Ascending aorta (tissue), 2 donors: ENCODE results near the gene CFAP99. TPM values are rescaled to one million over a fixed set of nuclear protein-coding genes. Genes with fewer than 3 reads are reported as not detected.

Experiments used
- DNase-seq, 2 donors: peaks; one replicate each; pipeline ENCODE4 v3.0.0-alpha.2; 2019; ENCODE audit warnings: low spot score in 2 of 2
- H3K27ac ChIP-seq, 2 donors: fragments of 200-600 bp; sonication (generic); one replicate each; pipeline ENCODE4 v1.5.1; 2016 to 2017; ENCODE audit warnings: mild to moderate bottlenecking in 1 of 2
- H3K27me3 ChIP-seq: fragments of 200-600 bp; sonication (generic); one replicate; pipeline ENCODE4 v1.5.1; 2017
- H3K36me3 ChIP-seq, 2 donors: fragments of 200-600 bp; sonication (generic); one replicate each; pipeline ENCODE4 v1.5.1; 2016
- H3K4me1 ChIP-seq, 2 donors: fragments of 200-600 bp; sonication (generic); one replicate each; pipeline ENCODE4 v1.5.1; 2016 to 2017; ENCODE audit warnings: mild to moderate bottlenecking in 1 of 2
- H3K4me3 ChIP-seq, 2 donors: fragments of 200-600 bp; sonication (generic); one replicate each; pipeline ENCODE4 v1.5.1; 2016 to 2017; ENCODE audit warnings: mild to moderate bottlenecking in 1 of 2
- H3K9me3 ChIP-seq, 2 donors: fragments of 200-600 bp; sonication (generic); one replicate each; pipeline ENCODE4 v1.5.1; 2016
- CTCF ChIP-seq, 3 experiments: fragments of 200-600 bp in 2 of 3; fragments of 450-650 bp in 1 of 3; sonication (generic) in 2 of 3; IDR thresholded peaks; one replicate each; pipeline ENCODE4 v1.5.1; 2016 to 2019; ENCODE audit warnings: antibody characterized with exemption in 3 of 3, mild to moderate bottlenecking in 1 of 3, moderate library complexity in 1 of 3
- intact Hi-C: fragments of 100-400 bp; cut with DNase I; formaldehyde crosslinking; loops from one replicate; pipeline ENCODE4 v1.15.1; 2023
- total RNA-seq: library from RNA; depleted of rRNA; stranded (reverse); fragments of >200 nt; gene quantifications from one replicate; pipeline ENCODE4 v1.1.0, GENCODE V29; 2016

CFAP99 gene
- total RNA-seq, 1 donor from 2014 or later, result not detected

GRCh38 chr4:2510351-2511259, 91.8 kb downstream of the CFAP99 start:
- DNase-seq, result no peak
- Histone ChIP-seq H3K9me3 (no peaks in the 10 kb centered on the region), H3K27ac (no peak overlapping the region), H3K4me1 (no peaks in the 10 kb centered on the region), H3K4me3 (no peak overlapping the region), H3K27me3 (no peaks in the 10 kb centered on the region), H3K36me3 (peaks cover 45 to 70% of the 10 kb centered on the region in 2 donors)
- intact Hi-C loops, result no loop called here
- TF ChIP-seq CTCF (IDR thresholded peaks at IDR 0.05), result no peak

- Histone ChIP-seq H3K4me1 (peaks cover 0 to 6% of the 10 kb centered on the region in 2 donors), H3K27ac (no peak overlapping the region), H3K36me3 (peaks cover 45 to 64% of the 10 kb centered on the region in 2 donors), H3K27me3 (no peaks in the 10 kb centered on the region), H3K9me3 (no peaks in the 10 kb centered on the region), H3K4me3 (no peak overlapping the region)
- intact Hi-C loops, result no loop called here
- no peak for TF ChIP-seq CTCF (IDR thresholded peaks at IDR 0.05)
- no peak for DNase-seq
These were observed 92.9 kb downstream of the CFAP99 start for GRCh38 chr4:2511645-2512131.

Other genes starting within 250 kb of the CFAP99 start
- gene HAUS3, start 176.8 kb upstream of the CFAP99 start, total RNA-seq, result 9.0 TPM
- gene POLN, start 176.8 kb upstream of the CFAP99 start, total RNA-seq, result 0.21 TPM
- gene MXD4, start 156.8 kb upstream of the CFAP99 start, total RNA-seq, result 83.2 TPM
- 12.3 TPM for gene ZFYVE28, start 310 bp upstream of the CFAP99 start, total RNA-seq
- gene RNF4, start 50.2 kb downstream of the CFAP99 start, total RNA-seq, result 19.3 TPM
- gene FAM193A, start 117.7 kb downstream of the CFAP99 start, total RNA-seq, result 30.9 TPM